PC-9 (cell line): ENCODE data around the gene CCDC92. TPM values are rescaled to one million over a fixed set of nuclear protein-coding genes. Genes with fewer than 3 reads are reported as not detected.

Source experiments
- BruUV-seq: library from RNA; stranded (reverse); fragments of 400-500 nt; replicated peaks from 2 replicates; lab custom pipeline; 2021; lab: Mats Ljungman, UMichigan
- CTCF ChIA-PET: fragments of 300-600 bp; sonication (Branson Sonifier 250); formaldehyde crosslinking; loops from one replicate; lab custom pipeline; 2022; ENCODE audit warnings: antibody characterized with exemption; lab: Charles Lee
- POLR2A ChIA-PET: fragments of 300-600 bp; sonication (Branson Sonifier 250); formaldehyde crosslinking; loops from one replicate; lab custom pipeline; 2022; ENCODE audit warnings: antibody characterized with exemption; ENCODE audit not compliant: unreplicated experiment; lab: Charles Lee
- DNase-seq, 2 experiments: peaks; one replicate each; pipeline versions ENCODE4 v3.0.0 to v3.0.0-alpha.2; 2015 to 2022; ENCODE audit warnings: mixed read lengths in 1 of 2
- H2AFZ ChIP-seq: fragments of 200-600 bp; sonication (generic); 2 replicates; pipeline ENCODE4 v1.8.1; 2017; ENCODE audit warnings: antibody characterized with exemption
- H3F3A ChIP-seq: fragments of 200-600 bp; sonication (generic); 2 replicates; pipeline ENCODE4 v1.8.1; 2017; ENCODE audit warnings: antibody characterized with exemption, mild to moderate bottlenecking, low read depth; ENCODE audit not compliant: insufficient read depth
- H3K27ac ChIP-seq: fragments of 200-600 bp; sonication (generic); 2 replicates; pipeline ENCODE4 v1.6.1; 2016; ENCODE audit warnings: mixed run types
- H3K27me3 ChIP-seq: fragments of 200-600 bp; sonication (generic); 2 replicates; pipeline ENCODE4 v1.6.1; 2016; ENCODE audit warnings: low read depth, mixed run types; ENCODE audit not compliant: insufficient read depth
- H3K36me3 ChIP-seq: fragments of 200-600 bp; sonication (generic); 2 replicates; pipeline ENCODE4 v1.6.1; 2016; ENCODE audit warnings: low read depth, mixed run types
- H3K4me1 ChIP-seq: fragments of 200-600 bp; sonication (generic); replicated peaks from 2 replicates; pipeline ENCODE4 v1.6.1; 2016; ENCODE audit warnings: mixed run types; ENCODE audit not compliant: insufficient read depth
- H3K4me2 ChIP-seq: fragments of 200-600 bp; sonication (generic); 2 replicates; pipeline ENCODE4 v1.6.1; 2017; ENCODE audit warnings: mixed run types
- H3K4me3 ChIP-seq: fragments of 200-600 bp; sonication (generic); 2 replicates; pipeline ENCODE4 v1.6.1; 2016; ENCODE audit warnings: mixed run types
- H3K79me2 ChIP-seq: fragments of 200-600 bp; sonication (generic); 2 replicates; pipeline ENCODE4 v1.6.1; 2017; ENCODE audit warnings: low read depth, mixed run types
- H3K9me2 ChIP-seq: fragments of 200-600 bp; sonication (generic); 2 replicates; pipeline ENCODE4 v1.8.1; 2017; ENCODE audit warnings: mild to moderate bottlenecking; ENCODE audit not compliant: insufficient read depth
- H3K9me3 ChIP-seq: fragments of 200-600 bp; sonication (generic); 2 replicates; pipeline ENCODE4 v1.8.1; 2016; ENCODE audit warnings: low read depth; ENCODE audit not compliant: insufficient read depth
- H4K20me1 ChIP-seq: fragments of 200-600 bp; sonication (generic); 2 replicates; pipeline ENCODE4 v1.8.1; 2017; ENCODE audit not compliant: insufficient read depth
- CTCF ChIP-seq: fragments of 200-600 bp; sonication (generic); conservative IDR thresholded peaks from 2 replicates; pipeline ENCODE4 v1.6.1; 2017; ENCODE audit warnings: mixed run types, antibody characterized with exemption, mild to moderate bottlenecking, moderate library complexity
- EZH2 ChIP-seq: fragments of 200-600 bp; sonication (generic); IDR thresholded peaks from 2 replicates; pipeline ENCODE4 v1.8.0; 2017; ENCODE audit warnings: antibody characterized with exemption, low read depth
- intact Hi-C: fragments of 100-400 bp; cut with micrococcal nuclease; formaldehyde crosslinking; loops from one replicate; pipeline ENCODE4 v1.10.0; 2022; ENCODE audit not compliant: unreplicated experiment
- total RNA-seq: library from RNA; stranded (reverse); gene quantifications from 2 replicates; pipeline ENCODE4 v1.2.3, GENCODE V29; 2021

Gene CCDC92
- total RNA-seq, 1 experiment from 2014 or later, result 28.0 TPM

DNA sequence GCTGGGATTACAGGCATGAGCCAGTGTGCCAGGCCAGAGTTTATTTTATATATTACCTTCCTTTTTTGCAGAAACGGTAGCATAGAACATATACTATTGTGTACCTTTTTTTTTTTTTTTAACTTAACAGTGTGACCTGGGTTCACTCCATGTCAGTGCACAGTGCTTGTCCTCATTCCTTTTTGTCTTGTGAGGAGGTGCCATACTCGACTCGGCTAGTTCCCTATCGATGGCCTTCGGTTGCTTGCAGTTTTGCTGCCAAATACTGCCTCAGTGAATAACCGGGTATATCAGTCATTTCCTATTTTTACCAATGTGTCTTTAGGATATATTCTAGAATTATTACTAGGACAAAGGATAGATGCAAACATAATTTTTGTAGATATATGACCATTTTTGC is 37.1 kb upstream of the CCDC92 start:
- Histone ChIP-seq H3K27me3 (no peaks in the 10 kb centered on the region), H3K4me3 (no peak overlapping the region), H4K20me1 (0 out of 2 replicates have a peak, but pooled peaks cover 2% of the 10 kb centered on the region), H3K9me3 (no peaks in the 10 kb centered on the region), H3K27ac (no peak overlapping the region), H3K36me3 (peaks cover 14% of the 10 kb centered on the region), H3K79me2 (no peaks in the 10 kb centered on the region), H3K4me1 (no peaks in the 10 kb centered on the region), H3K9me2 (no peaks in the 10 kb centered on the region), H3F3A (no peaks in the 10 kb centered on the region), H2AFZ (no peak overlapping the region), H3K4me2 (no peak overlapping the region)
- no TSS peak for BruUV-seq
- POLR2A ChIA-PET, result no interaction called here
- no peak for TF ChIP-seq CTCF
- no peak for TF ChIP-seq EZH2
- intact Hi-C loops, result no loop called here
- no peak for DNase-seq
- CTCF ChIA-PET, result no interaction called here

DNA sequence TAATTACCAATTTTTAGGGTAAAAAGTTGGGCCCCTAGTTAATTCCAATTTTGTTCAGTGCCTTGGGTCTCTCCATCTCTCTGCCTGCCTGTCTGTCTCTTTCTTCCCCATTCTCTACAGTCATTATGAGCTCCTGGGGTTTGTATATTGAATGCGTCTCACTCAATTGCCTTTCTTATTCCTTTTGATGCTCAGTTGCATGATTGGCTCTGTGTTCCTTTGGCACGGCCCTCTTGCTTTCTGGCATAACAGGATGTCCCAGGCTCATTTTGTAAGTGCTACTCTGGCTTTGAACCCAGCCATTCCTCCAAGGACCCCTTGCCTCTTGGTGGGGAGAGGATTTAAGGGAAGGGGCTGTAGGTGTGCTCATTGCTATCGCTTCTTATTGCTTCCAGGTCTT is 36.0 kb upstream of the CCDC92 start:
- Histone ChIP-seq H3F3A (no peaks in the 10 kb centered on the region), H4K20me1 (0 out of 2 replicates have a peak, but pooled peaks cover 2% of the 10 kb centered on the region), H3K27ac (no peak overlapping the region), H3K4me2 (no peak overlapping the region), H3K9me2 (no peaks in the 10 kb centered on the region), H3K79me2 (no peaks in the 10 kb centered on the region), H3K4me3 (no peak overlapping the region), H3K4me1 (no peaks in the 10 kb centered on the region), H3K27me3 (no peaks in the 10 kb centered on the region), H3K9me3 (no peaks in the 10 kb centered on the region), H2AFZ (no peak overlapping the region), H3K36me3 (peaks cover 14% of the 10 kb centered on the region)
- no TSS peak for BruUV-seq
- intact Hi-C loops, result no loop called here
- CTCF ChIA-PET, result no interaction called here
- POLR2A ChIA-PET, result no interaction called here
- DNase-seq, result no peak
- TF ChIP-seq CTCF (no peak), EZH2 (no peak)

DNA sequence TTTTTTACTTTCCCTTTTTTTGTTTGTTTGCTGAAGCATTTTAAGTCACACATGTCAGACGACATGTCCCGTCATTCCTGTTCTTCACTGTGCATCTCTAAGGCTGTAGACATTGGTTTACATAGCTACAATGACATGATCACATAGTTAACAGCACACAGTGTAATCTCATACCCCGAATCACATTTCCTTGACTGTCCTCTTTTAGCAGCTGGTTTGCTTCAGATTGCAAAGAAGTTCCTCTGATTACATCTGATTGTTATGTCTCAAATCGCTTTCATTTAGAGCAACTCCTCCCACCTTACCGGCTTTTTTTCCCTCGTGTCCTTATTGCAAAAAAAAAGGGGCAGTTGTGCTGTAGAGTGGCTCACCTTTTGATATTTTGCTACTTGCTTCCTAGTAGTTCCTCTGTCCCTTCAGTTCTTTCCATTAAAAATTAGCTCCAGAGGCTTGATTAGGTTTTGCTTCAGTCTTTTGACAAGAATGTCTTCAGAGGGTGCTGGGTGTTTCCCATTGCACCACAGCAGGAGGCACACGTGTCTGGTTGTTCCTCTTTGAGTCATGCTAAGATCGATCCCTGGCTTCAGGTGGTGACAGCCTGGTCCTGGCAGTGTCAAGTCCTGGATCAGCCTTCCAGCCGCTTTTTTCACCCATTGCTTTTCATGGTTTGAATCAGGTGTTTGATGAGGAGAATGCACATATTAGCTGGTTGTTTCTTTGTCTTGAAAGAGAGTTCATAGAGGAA is 35.4 kb upstream of the CCDC92 start:
- ChIA-PET CTCF (no interaction called here), POLR2A (no interaction called here)
- no TSS peak for BruUV-seq
- no peaks in the 10 kb centered on the region for H3K9me2 ChIP-seq
- no peaks in the 10 kb centered on the region for H3K9me3 ChIP-seq
- no peak for DNase-seq
- peaks cover 3% of the 10 kb centered on the region; the same call in 1 of the 2 replicates for H4K20me1 ChIP-seq
- intact Hi-C loops, result no loop called here
- H3K27ac ChIP-seq, result no peak overlapping the region
- H3K4me2 ChIP-seq, result no peak overlapping the region
- no peak for TF ChIP-seq EZH2
- no peak for TF ChIP-seq CTCF
- no peak overlapping the region for H2AFZ ChIP-seq
- H3F3A ChIP-seq, result no peaks in the 10 kb centered on the region
- no peak overlapping the region for H3K4me3 ChIP-seq
- H3K27me3 ChIP-seq, result no peaks in the 10 kb centered on the region
- H3K79me2 ChIP-seq, result no peaks in the 10 kb centered on the region
- peaks cover 14% of the 10 kb centered on the region for H3K36me3 ChIP-seq
- H3K4me1 ChIP-seq, result no peaks in the 10 kb centered on the region
